HG03354 (cell line): ENCODE measurements around the gene KNOP1.
"Not testable (repeated sequence)": the region's sequence is repeated elsewhere in the genome, so short reads cannot be mapped to it uniquely, and the experiment has no call there.

Experiments
- ATAC-seq: cut with Tn5 transposase; IDR thresholded peaks from one replicate; pipeline ENCODE4 v1.9.1; 2021; ENCODE audit warnings: mild to moderate bottlenecking; ENCODE audit not compliant: unreplicated experiment, poor library complexity, severe bottlenecking

Gene KNOP1

DNA sequence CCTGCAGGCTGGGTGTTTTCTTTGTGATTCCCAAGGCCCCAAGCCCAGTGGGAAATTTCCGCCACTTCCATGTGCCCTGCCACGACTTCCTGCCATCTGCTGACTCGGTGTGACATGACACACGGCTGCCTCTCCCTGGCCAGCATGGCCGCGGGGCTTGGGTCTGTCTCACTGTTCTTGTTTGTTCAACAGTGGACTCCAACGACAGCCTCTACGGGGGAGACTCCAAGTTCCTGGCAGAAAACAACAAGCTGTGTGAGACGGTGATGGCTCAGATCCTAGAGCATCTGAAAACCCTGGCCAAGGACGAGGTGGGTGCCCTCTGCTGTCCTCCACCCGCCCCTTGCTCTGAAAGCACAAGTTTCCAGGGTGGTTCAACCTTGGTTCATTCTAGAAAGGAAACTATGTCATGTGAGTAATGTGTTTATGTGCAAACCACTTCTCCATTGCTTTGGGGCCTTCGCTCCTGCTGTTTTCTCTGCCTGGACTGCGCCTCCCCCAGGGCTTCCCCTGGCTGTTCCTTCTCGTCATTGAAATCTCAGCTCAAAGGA lies 26.8 kb downstream of the KNOP1 start:
- ATAC-seq = no peak

DNA sequence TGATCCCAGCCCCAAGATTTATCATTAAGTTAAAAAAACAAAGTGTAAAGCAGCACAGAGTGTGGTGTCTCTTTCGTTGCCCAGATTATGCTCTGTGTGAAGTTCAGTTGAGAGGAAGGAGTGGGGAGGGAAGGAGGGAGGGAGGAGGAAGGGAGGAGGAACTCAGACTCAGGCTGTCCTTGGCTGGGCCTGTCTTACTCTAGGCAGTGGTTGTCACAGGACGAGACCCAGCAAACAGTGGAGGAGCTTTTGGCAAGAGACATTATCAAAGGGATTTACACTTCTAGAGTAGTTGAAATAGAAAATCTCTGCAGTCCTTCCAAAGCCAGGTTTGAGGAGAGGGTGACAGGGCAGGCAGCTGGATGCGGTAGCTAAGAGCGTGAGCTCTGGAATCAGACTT lies 27.8 kb downstream of the KNOP1 start:
- no peak for ATAC-seq

DNA sequence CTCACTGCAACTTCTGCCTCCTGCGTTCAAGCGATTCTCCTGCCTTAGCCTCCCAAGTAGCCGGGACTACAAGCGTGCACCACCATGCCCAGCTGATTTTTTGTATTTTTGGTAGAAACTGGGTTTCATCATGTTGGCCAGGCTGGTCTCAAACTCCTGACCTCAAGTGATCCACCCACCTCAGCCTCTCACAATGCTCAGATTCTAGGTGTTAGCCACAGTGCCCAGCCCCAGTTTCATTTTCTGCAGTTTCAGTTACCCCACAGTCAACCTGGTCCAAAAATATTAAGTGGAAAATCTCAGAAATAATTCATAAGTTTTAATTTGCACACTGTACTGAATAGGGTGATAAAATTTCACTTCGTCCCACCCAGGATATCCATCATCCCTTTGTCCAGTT lies 28.7 kb downstream of the KNOP1 start:
- ATAC-seq = no peak

DNA sequence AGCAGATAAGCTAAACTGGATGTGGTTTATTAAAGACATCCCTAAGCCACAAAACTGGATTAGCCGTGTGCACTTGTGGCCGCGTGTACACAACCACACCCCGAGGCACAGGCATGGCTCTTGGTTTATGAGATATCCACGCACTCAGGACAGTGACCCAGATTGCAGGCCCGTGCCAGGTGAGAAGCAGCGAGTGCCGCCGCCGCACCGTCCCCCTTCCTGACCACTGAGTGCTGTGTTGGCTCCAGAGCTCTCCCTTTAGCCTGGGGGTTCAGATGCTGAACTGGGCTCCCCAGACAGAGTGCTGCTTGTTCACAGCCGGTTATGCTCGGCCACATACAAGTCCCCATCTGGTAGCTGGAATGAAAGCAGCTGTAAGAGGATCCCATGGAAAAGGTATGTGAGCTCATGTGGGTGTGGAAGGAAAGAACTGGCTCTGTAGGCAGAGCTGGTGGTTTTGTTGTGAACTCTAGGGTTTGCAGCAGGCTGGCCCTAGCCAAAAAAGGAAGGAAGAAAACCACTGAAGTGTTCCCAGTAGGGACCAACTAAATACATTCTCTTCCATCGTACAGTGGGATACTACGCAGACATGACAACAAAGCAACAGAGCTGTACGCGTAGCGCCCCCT lies 29.5 kb downstream of the KNOP1 start:
- no peak for ATAC-seq

DNA sequence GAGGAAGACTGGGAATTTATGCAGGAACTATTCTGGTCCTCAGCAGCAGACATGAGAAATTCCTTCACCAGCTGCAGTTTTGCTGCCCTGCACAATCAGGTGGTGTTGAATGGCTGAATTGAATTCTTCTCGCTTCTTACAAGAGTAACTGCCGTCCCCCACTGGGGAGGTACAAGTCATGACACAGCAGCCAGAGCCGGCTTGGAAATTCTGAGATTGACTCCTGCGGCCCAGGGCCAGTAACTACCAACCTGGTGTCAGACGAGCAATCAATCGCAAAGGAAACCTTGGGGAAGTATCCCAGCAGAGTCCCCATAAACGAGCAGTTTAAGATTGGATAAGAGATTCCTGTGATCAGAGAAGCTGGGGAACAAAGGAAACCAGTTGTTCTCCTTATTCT lies 30.7 kb downstream of the KNOP1 start:
- ATAC-seq = no peak

DNA sequence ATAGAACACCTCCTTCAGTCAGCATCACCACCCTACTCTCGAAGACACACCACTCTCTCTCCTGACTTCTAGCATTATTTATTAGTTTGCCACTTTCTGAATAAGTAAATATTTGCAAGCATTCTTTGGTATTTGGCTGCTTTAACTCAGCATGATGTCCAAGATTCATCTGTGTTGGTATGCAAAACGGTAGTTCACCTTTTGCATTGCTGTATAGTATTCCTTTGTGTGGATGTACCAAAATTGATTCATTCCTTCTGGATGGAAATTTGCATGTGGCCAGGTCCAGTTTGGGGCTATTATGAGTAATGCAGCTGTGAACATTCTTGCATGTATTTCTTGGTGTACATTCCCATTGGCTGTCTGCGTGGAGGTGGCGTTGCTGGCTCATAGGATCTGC lies 32.9 kb downstream of the KNOP1 start:
- no peak for ATAC-seq

DNA sequence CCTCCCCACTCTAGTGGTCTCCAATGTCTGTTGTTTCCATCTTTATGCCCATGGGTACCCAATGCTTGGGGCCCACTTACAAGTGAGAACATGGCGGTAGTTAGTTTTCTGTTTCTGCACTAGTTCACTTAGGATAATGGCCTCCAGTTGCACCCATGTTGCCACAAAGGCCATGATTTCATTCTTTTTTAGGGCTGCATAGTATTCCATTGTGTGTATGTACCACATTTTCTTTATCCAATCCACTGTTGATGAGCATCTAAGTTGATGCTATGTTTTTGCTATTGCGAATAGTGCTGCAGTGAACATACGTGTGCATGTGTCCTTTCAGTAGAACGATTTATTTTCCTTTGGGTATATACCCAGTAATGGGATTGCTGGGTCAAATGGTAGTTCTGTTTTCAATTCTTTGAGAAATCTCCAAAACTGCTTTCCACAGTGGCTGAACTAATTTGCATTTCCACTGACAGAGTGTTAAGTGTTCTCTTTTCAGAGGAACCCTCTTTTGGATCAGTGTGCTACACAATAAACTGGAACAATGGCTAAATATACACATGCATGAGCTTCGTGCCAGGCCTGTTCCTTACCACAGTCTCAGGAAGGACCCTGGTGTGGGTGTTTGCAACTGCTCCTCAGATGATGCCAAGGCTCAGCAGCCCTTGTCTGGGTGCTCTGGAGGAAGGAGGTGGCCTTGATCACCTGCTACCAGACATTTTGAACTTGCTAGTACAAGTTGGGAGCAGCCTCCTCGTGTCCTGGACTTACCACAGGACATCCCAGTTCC lies 34.4 kb downstream of the KNOP1 start:
- ATAC-seq = no peak

DNA sequence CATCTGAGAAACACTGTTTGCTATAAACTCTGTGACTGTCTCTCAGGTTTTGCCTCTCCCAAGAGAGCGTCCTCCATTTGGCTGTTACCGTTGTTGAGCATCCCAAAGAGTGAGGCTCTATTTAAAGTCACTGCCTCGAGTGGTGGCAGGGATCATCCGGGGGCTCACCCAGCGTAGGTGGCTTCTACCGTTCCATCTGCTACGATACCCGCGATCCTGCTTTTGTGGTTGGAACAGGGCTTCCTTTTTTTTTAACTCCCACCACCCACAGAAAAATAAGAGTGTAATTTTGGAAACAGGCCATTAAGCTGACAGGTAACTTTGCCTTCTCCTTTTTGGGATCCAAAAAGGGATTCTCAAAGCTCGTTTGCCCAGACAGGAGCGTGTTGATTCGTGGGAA lies 36.4 kb downstream of the KNOP1 start:
- no peak for ATAC-seq

DNA sequence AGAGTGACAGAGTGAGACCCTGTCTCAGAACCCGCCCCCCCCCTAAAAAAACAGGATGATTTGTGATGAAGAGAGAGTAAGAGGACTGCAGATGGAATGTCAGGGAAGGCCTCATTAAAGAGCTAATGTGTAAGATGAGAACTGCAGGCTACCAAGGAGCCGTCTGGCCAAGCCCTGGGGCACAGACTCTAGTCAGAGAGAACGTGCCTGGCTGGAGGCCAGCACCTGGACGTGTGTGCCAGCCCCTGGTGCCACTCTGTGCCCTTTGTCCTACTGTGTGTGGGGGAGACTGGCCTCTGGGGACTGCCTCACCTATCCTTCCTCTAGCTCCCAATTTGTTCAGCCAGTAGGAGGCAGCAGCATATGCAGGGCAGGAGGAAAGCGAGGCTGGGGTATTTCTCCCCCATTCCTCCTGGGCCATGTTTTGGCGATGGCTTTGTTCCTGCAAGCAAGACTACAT lies 37.1 kb downstream of the KNOP1 start:
- ATAC-seq = no peak

DNA sequence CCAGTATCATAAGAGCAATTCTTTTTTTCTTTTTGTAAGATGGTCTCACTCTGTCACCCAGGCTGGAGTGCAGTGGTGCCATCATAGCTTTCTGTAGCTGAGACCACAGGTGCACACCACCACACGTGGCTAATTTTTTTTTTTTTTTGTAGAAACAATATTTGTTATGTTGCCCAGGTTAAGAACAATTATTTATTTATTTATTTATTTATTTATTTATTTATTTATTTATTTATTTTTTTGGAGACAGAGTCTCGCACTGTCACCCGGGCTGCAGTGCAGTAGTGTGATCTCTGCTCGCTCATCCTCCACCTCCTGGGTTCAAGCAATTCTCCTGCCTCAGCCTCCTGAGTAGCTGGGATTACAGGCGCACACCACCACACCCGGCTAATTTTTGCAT lies 38.7 kb downstream of the KNOP1 start:
- ATAC-seq = not testable (repeated sequence)

DNA sequence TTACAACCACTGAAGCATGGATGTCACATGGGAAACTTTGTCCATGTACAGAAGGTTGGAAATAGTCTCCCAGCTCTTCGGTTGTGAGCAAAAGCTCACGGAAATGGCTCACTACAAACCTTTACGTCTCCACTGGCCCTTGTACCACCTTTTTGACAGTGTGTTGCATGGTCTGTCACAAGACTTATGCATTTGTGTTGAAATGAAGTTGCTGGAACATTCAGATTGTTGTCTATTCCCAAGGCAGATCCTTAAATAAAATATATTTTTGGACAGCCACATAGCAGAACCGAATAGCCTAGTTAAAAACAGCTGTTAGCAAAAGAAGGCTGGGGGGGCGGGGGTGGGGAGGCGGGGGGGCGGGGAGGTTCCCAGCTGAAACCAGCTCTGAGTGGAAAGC lies 39.2 kb downstream of the KNOP1 start:
- no peak for ATAC-seq

DNA sequence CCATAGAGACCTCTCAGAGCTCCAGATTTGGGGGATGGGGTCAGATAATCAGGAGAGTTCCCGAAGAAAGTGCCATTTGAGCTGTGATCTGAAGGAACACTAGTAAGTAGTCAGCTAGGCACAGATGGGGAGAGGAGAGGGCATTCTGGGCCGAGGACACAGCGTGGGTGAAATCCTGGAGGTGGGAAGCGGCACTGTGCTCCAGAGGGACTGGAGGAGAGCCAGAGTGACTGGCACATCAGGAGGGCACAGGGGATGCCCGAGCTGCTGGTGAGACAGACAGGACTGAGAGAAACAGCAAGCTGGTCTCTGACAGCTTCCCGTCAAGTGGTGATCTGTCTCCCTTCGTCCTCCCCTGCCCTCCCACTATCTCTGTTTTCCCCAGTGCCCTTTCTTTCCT lies 40.6 kb downstream of the KNOP1 start:
- ATAC-seq = no peak

DNA sequence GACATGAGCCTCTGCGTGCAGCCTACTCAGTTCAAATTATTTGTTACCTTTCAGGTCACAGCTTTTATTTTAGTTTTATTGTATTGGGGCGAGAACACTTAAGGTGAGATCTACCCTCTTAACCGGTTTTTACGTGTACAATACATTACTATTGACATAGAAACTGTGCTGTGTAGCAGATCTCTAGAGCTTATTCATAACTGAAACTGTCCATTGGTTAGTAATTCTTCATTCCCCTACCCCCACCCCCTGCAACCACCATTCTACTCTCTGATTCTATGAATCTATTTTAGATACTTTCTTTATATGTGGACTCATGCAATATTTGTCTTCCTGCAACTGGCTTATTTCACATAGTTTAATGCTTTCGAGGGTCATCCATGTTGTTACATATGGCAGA lies 43.5 kb downstream of the KNOP1 start:
- ATAC-seq = no peak

DNA sequence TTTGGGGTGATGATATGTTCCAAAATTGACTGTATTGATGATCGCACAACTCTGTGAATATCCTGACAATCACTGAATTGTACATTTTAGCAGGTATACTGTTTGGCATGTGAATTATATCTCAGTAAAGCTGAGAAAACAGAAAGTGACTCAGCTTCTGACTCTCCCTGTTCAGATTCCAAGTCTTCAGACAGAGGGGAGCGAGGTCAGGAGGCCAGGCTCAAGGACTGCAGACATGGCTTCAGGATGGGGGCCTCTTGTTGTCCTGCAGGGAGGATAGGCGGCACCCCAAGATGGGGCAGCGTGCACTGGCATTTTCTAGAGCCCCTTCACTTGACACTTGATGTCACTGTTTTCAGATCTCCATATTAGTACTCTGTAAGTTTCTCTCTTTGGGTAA lies 45.6 kb downstream of the KNOP1 start:
- no peak for ATAC-seq

DNA sequence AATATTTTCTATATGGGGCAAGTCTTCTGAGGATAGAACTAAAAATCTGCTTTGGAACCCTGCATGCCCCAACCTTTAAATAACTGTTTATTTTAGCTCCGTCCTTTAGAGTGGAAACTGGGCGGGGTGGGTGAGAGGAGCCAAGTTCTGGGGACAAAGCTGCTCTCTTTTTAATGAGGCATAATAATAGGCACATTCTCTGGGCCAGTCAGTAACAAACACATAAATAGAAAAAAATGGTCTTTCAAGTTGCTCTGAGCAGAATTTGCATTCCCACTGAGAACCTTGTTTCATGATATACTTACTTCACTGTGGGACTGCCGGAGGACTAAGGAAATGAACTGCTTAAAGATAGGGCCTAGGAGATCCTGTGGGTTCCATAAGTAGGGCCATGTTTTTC lies 51.5 kb downstream of the KNOP1 start:
- no peak for ATAC-seq

DNA sequence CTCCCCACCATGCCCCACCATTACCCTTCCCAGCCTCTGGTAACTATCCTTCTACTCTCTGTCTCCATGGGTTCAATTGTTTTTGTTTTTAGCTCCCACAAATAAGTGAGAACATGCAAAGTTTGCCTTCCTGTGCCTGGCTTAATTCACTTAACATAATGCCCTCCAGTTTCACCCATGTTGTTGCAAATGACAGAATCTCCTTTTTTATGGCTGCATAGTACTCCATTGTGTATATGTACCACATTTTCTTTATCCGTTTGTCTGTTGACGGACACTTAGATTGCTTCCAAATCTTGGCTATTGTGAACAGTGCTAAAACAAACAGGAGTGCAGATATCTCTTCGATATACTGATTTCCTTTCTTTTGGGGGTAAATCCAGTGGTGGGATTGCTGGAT lies 52.7 kb downstream of the KNOP1 start:
- ATAC-seq = not testable (repeated sequence)

DNA sequence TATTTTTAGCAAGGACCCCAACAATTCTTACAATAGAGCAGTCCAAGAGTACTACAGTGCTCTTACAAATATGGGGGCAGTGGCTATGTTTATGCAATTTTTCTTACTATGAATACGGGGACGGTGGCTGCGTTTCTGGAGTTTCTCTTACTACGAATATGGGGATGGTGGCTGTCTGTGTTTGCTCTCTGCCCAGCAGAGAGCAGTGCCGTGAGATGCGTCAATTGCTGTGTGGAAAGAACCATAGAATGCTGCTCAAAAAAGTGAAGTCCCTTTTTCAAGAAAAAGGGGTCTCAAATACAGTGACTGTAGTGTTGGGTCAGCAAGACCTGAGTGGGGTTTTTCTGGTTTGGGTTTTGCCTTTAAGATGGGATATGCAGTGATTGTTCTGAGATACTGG lies 53.9 kb downstream of the KNOP1 start:
- ATAC-seq = no peak

DNA sequence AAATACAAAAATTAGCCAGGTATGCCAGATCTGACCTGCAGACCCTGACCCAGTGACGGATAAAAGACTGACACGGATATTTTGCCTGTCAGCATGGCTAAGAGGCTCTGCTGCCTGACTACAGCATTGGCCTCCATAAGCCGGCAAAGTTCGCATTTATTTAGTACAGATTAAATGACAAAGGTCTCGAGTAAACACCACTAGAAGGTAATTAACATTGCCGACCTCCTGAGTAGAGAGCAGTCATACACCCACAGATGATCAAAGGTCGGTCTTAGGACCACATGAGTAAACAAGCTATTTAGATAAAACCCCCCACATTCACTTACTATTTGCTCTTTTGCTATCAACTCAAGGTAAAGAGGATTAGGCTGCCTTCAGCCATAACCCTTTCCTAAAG lies 55.7 kb downstream of the KNOP1 start:
- no peak for ATAC-seq

DNA sequence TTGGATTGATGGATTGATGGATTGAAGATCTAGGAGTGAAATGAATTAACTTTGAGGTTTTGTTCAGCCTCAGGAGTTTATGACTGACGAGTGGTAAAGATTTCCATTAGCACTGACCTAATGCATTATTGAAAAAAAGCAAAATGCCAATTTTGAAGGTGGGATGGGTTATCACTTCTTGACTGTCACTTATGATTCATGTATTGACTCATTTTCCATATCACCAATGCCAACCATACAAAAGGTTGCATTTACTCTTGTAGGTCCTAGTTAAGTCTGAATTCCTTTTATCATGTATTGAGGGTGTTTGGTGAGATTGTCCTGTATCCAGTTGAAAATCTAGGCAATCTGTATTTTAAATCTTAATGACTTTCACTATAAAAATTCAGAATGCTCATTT lies 57.6 kb downstream of the KNOP1 start:
- no peak for ATAC-seq

DNA sequence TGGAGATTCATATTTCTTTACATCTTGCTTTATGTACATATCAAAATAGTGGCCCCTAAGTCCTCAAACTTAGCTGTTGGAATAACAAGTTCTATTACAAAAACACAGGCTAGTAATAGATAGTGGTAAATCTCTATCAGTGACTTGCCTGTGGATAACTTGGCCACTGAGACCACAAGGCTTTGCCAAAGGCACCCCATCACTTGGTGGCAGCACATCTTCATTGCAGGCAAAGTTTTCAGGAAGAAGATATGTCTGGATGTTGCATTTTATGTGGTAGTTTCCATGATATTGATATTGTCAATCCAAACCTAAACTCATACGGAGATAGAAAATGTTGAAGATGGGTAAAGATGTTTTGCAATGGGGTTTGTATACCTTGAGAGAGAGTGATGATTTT lies 58.5 kb downstream of the KNOP1 start:
- ATAC-seq = no peak

DNA sequence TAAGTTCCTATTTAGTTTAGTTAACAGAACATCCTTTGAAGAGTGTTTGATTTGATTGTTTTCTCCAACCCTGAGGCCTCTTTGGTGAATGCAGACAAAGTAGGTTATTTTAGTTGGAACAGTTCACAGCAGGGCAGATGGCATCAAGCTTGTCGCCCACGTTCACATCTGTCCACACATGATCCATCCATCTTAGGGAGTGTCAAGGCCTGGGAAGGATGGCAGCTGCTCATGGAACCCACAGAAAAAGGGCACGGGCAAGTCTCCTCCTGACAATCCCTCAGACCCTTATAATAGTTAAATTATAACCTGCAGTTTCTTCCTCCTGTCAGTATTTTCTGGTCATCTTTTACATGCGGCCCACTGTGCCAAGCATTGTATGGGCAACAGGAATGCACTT lies 60.2 kb downstream of the KNOP1 start:
- no peak for ATAC-seq
